H1 (cell line): ENCODE measurements around the gene MUC5AC. TPM values are rescaled to one million over a fixed set of nuclear protein-coding genes. Genes with fewer than 3 reads are reported as not detected.

Source experiments
- CTCF ChIA-PET: fragments of 300-600 bp; sonication (Branson Sonifier 250); formaldehyde crosslinking; loops from one replicate; lab custom pipeline; 2021; ENCODE audit not compliant: partially characterized antibody; lab: Charles Lee
- POLR2A ChIA-PET: fragments of 300-600 bp; sonication (Branson Sonifier 250); formaldehyde crosslinking; loops from one replicate; lab custom pipeline; 2021; ENCODE audit warnings: inconsistent platforms; ENCODE audit not compliant: partially characterized antibody; lab: Charles Lee
- DNase-seq, 2 experiments: peaks; one replicate each; pipeline versions ENCODE4 v3.0.0 to v3.0.0-alpha.2; 2010 to 2022; ENCODE audit warnings: low spot score in 2 of 2, low read depth in 1 of 2, mixed read lengths in 1 of 2
- FAIRE-seq: peaks from 2 replicates; lab custom pipeline; 2011; peaks lifted over from hg19 to GRCh38; lab: Jason Lieb, UNC
- H2AFZ ChIP-seq: 2 replicates; pipeline ENCODE4 v1.8.1; 2012; ENCODE audit warnings: low read length, inconsistent platforms
- H2AK5ac ChIP-seq: 2 replicates; pipeline ENCODE4 v1.6.1; 2013; ENCODE audit warnings: low read depth, low read length
- H2BK120ac ChIP-seq: replicated peaks from 2 replicates; pipeline ENCODE3; 2013; ENCODE audit warnings: low read depth, low read length, inconsistent platforms
- H2BK12ac ChIP-seq: 2 replicates; pipeline ENCODE4 v1.6.1; 2013; ENCODE audit warnings: low read depth, low read length
- H2BK15ac ChIP-seq: 2 replicates; pipeline ENCODE4 v1.6.1; 2013; ENCODE audit warnings: low read length
- H2BK20ac ChIP-seq: 2 replicates; pipeline ENCODE4 v1.6.1; 2013; ENCODE audit warnings: low read length
- H2BK5ac ChIP-seq: 2 replicates; pipeline ENCODE4 v1.6.1; 2013; ENCODE audit warnings: low read depth, low read length
- H3K14ac ChIP-seq: 2 replicates; pipeline ENCODE4 v1.6.1; 2013; ENCODE audit warnings: inconsistent platforms; ENCODE audit not compliant: insufficient read length
- H3K18ac ChIP-seq: 2 replicates; pipeline ENCODE4 v1.6.1; 2013; ENCODE audit warnings: low read length; ENCODE audit errors: extremely low read depth
- H3K23ac ChIP-seq: 2 replicates; pipeline ENCODE4 v1.6.1; 2013; ENCODE audit warnings: inconsistent platforms; ENCODE audit not compliant: insufficient read length
- H3K23me2 ChIP-seq: 2 replicates; pipeline ENCODE4 v1.6.1; 2013; ENCODE audit warnings: low read depth, low read length
- H3K27ac ChIP-seq: 2 replicates; pipeline ENCODE4 v1.6.1; 2011; ENCODE audit warnings: low read depth, low read length, inconsistent platforms
- H3K27me3 ChIP-seq, 4 experiments: replicated peaks in 1 of 4; 1 replicate in 1 of 4; 2 replicates in 3 of 4; pipeline versions ENCODE4 v1.6.1 to v1.8.1; 2011 to 2013; ENCODE audit warnings: low read length in 3 of 4, mild to moderate bottlenecking in 3 of 4, inconsistent platforms in 2 of 4, mixed read lengths in 2 of 4, moderate library complexity in 1 of 4; ENCODE audit not compliant: control insufficient read depth in 3 of 4, insufficient read depth in 3 of 4; ENCODE audit errors: extremely low read depth in 1 of 4
- H3K36me3 ChIP-seq, 4 experiments: 2 replicates each; pipeline versions ENCODE4 v1.6.1 to v1.8.1; 2011 to 2013; ENCODE audit warnings: mild to moderate bottlenecking in 4 of 4, low read length in 3 of 4, moderate library complexity in 2 of 4, control low read depth in 1 of 4, inconsistent platforms in 1 of 4; ENCODE audit not compliant: insufficient read depth in 4 of 4, control insufficient read depth in 2 of 4
- H3K4ac ChIP-seq: replicated peaks from 2 replicates; pipeline ENCODE3; 2013; ENCODE audit warnings: low read length, low read depth, mixed read lengths, inconsistent platforms; ENCODE audit not compliant: insufficient read length
- H3K4me1 ChIP-seq, 4 experiments: replicated peaks in 1 of 4; 1 replicate in 1 of 4; 2 replicates in 3 of 4; pipeline versions ENCODE4 v1.6.1 to v1.8.1; 2011 to 2013; ENCODE audit warnings: low read length in 3 of 4, inconsistent platforms in 2 of 4, mixed read lengths in 1 of 4; ENCODE audit not compliant: insufficient read depth in 4 of 4, control insufficient read depth in 3 of 4
- H3K4me2 ChIP-seq, 2 experiments: 2 replicates each; pipeline versions ENCODE4 v1.6.1 to v1.8.1; 2011 to 2013; ENCODE audit warnings: low read depth in 2 of 2, low read length in 2 of 2, control low read depth in 1 of 2, inconsistent platforms in 1 of 2, mild to moderate bottlenecking in 1 of 2; ENCODE audit not compliant: insufficient read depth in 1 of 2
- H3K4me3 ChIP-seq, 4 experiments: fragments of 200-600, 300-600 bp in 1 of 4; sonication (generic), shearing (Covaris generic), sonication (Bioruptor Twin) in 1 of 4; 2 replicates each; pipeline versions ENCODE4 v1.5.1 to v1.8.1; 2011 to 2016; ENCODE audit warnings: low read length in 4 of 4, low read depth in 3 of 4, control low read depth in 2 of 4, inconsistent platforms in 2 of 4, mild to moderate bottlenecking in 2 of 4, mixed read lengths in 1 of 4, moderate library complexity in 1 of 4; ENCODE audit not compliant: insufficient read depth in 2 of 4; ENCODE audit errors: extremely low read depth in 1 of 4
- H3K56ac ChIP-seq: replicated peaks from 2 replicates; pipeline ENCODE3; 2013; ENCODE audit warnings: low read depth, mild to moderate bottlenecking, mixed read lengths, low read length, inconsistent platforms; ENCODE audit not compliant: insufficient read length
- H3K79me1 ChIP-seq: 2 replicates; pipeline ENCODE4 v1.6.1; 2013; ENCODE audit warnings: low read depth, low read length, control low read depth
- H3K79me2 ChIP-seq, 2 experiments: 2 replicates each; pipeline versions ENCODE4 v1.6.1 to v1.8.1; 2012 to 2013; ENCODE audit warnings: low read length in 2 of 2, mild to moderate bottlenecking in 2 of 2, inconsistent platforms in 1 of 2; ENCODE audit not compliant: insufficient read depth in 2 of 2, control insufficient read depth in 1 of 2
- H3K9ac ChIP-seq, 4 experiments: replicated peaks in 1 of 4; 1 replicate in 1 of 4; 2 replicates in 3 of 4; pipeline versions ENCODE4 v1.6.1 to v1.8.1; 2011 to 2013; ENCODE audit warnings: low read depth in 3 of 4, low read length in 3 of 4, control low read depth in 2 of 4, mild to moderate bottlenecking in 2 of 4, moderate library complexity in 2 of 4, inconsistent platforms in 1 of 4; ENCODE audit errors: extremely low read depth in 1 of 4
- H3K9me3 ChIP-seq, 2 experiments: 2 replicates each; pipeline versions ENCODE4 v1.6.1 to v1.8.1; 2012 to 2013; ENCODE audit warnings: mild to moderate bottlenecking in 2 of 2, moderate library complexity in 2 of 2, control low read depth in 1 of 2, inconsistent platforms in 1 of 2, low read depth in 1 of 2, low read length in 1 of 2, mixed read lengths in 1 of 2; ENCODE audit not compliant: insufficient read depth in 2 of 2
- H4K20me1 ChIP-seq, 2 experiments: replicated peaks in 1 of 2; 2 replicates each; pipeline versions ENCODE3 to v1.8.1; 2011 to 2013; ENCODE audit warnings: inconsistent platforms in 2 of 2, low read length in 2 of 2, mild to moderate bottlenecking in 1 of 2; ENCODE audit not compliant: insufficient read depth in 2 of 2, control insufficient read depth in 1 of 2
- H4K5ac ChIP-seq: 2 replicates; pipeline ENCODE4 v1.6.1; 2013; ENCODE audit warnings: low read length, low read depth, mixed read lengths, inconsistent platforms; ENCODE audit not compliant: insufficient read length
- H4K8ac ChIP-seq: 2 replicates; pipeline ENCODE4 v1.8.0; 2013; ENCODE audit warnings: mild to moderate bottlenecking, moderate library complexity, low read length, inconsistent platforms; ENCODE audit not compliant: insufficient read depth; ENCODE audit errors: extremely low read depth
- H4K91ac ChIP-seq: replicated peaks from 2 replicates; pipeline ENCODE3; 2013; ENCODE audit warnings: low read length, mixed read lengths, inconsistent platforms; ENCODE audit not compliant: insufficient read length
- BRCA1 ChIP-seq: IDR thresholded peaks from 2 replicates; pipeline ENCODE4 v1.6.1; 2012; ENCODE audit warnings: low read depth, low read length, improper control_type of control experiment
- CBX5 ChIP-seq: fragments of 300-800, 300-1000 bp; sonication (generic); IDR thresholded peaks from 2 replicates; pipeline ENCODE4 v1.7.1; 2016; ENCODE audit warnings: antibody characterized with exemption, low read length, low read depth
- CBX8 ChIP-seq: fragments of 300-800, 300-1000 bp; sonication (generic); IDR thresholded peaks from 2 replicates; pipeline ENCODE4 v1.7.1; 2016; ENCODE audit warnings: low read depth, low read length, borderline replicate concordance
- CHD2 ChIP-seq: IDR thresholded peaks from 2 replicates; pipeline ENCODE4 v1.6.1; 2012; ENCODE audit warnings: low read length, improper control_type of control experiment
- CREB1 ChIP-seq: IDR thresholded peaks from 2 replicates; pipeline ENCODE4 v1.6.1; 2012; ENCODE audit warnings: inconsistent platforms
- KDM1A ChIP-seq: fragments of 200-600, 300-600 bp; sonication (generic); IDR thresholded peaks from 2 replicates; pipeline ENCODE4 v1.7.1; 2016; ENCODE audit warnings: mild to moderate bottlenecking, low read length, borderline replicate concordance
- MAX ChIP-seq: IDR thresholded peaks from 2 replicates; pipeline ENCODE4 v1.6.1; 2012; ENCODE audit warnings: inconsistent platforms
- PHF8 ChIP-seq: fragments of 200-600 bp; sonication (generic); conservative IDR thresholded peaks from 2 replicates; pipeline ENCODE4 v1.7.1; 2012; ENCODE audit warnings: low read depth, mild to moderate bottlenecking, inconsistent platforms, low read length, moderate library complexity
- SIRT6 ChIP-seq: IDR thresholded peaks from one replicate; pipeline ENCODE4 v1.7.1; 2012; ENCODE audit warnings: low read length, inconsistent platforms
- SP1 ChIP-seq: IDR thresholded peaks from 2 replicates; pipeline ENCODE4 v1.6.1; 2011; ENCODE audit warnings: low read depth, low read length
- SP4 ChIP-seq: IDR thresholded peaks from 2 replicates; pipeline ENCODE4 v1.6.1; 2012; ENCODE audit warnings: low read length, inconsistent platforms
- YY1 ChIP-seq: IDR thresholded peaks from 2 replicates; pipeline ENCODE4 v1.6.1; 2011; ENCODE audit warnings: low read depth, mild to moderate bottlenecking, low read length
- ZNF274 ChIP-seq: IDR thresholded peaks from 2 replicates; pipeline ENCODE4 v1.7.0; 2012; ENCODE audit warnings: low read length, borderline replicate concordance; ENCODE audit errors: extremely low read depth
- WGBS, 2 experiments: shearing (Covaris generic) in 1 of 2; methylation state at CpG; one replicate each; pipeline versions ENCODE4 v1.1.6 to v1.1.7; 2013 to 2015; ENCODE audit warnings: low lambda C conversion rate in 2 of 2, mixed read lengths in 2 of 2, inconsistent platforms in 1 of 2, low coverage in 1 of 2, missing lambda C conversion rate in 1 of 2; ENCODE audit not compliant: insufficient replicate concordance in 2 of 2, insufficient coverage in 1 of 2, insufficient read length in 1 of 2; ENCODE audit errors: extremely low coverage in 1 of 2, missing lambda C conversion rate in 1 of 2; 5-methylcytosine and 5-hydroxymethylcytosine counted together
- polyA plus RNA-seq, 7 experiments: library from polyadenylated mRNA; depleted of rRNA in 3 of 7; stranded (reverse) in 5 of 7; unstranded in 2 of 7; fragments of >200 nt in 5 of 7; fragments of 200-250 nt in 2 of 7; gene quantifications; 1 replicate in 5 of 7; 2 replicates in 1 of 7; 4 replicates in 1 of 7; pipeline versions ENCODE4 v1.2.1 to v1.2.3, GENCODE V29; 2011 to 2013; ENCODE audit warnings: missing spikeins in 2 of 7, mixed read lengths in 2 of 7
- total RNA-seq: library from RNA; stranded (reverse); fragmentation: NEBNext Ultra II Directional; extraction: Animal tissue kit (Norgen Biotek cat#: 25700); gene quantifications from 2 replicates; pipeline ENCODE4 v1.2.1, GENCODE V29; 2021

MUC5AC gene
- total and polyA plus RNA-seq, 2 of the 8 experiments (the other 6 are each of a cell fraction or from before 2014, with no cell fraction given), result not detected

GRCh38 chr11:1127664-1128162 lies 30.0 kb upstream of the MUC5AC start:
- Histone ChIP-seq H2BK15ac (no peak overlapping the region), H3K79me1 (no peaks in the 10 kb centered on the region), H3K14ac (no peak overlapping the region), H2AK5ac (no peak overlapping the region), H3K4ac (no peak overlapping the region), H3K4me1 (no peaks in the 10 kb centered on the region; a peak in 1 of 7 replicates), H3K36me3 (no peaks in the 10 kb centered on the region), H4K5ac (no peak overlapping the region), H3K79me2 (no peaks in the 10 kb centered on the region), H2BK20ac (no peak overlapping the region), H3K4me2 (no peak overlapping the region), H4K91ac (no peak overlapping the region), H3K56ac (no peak overlapping the region), H2BK12ac (no peak overlapping the region), H3K27ac (no peak overlapping the region), H3K4me3 (no peak overlapping the region), H2BK5ac (no peak overlapping the region), H3K9me3 (peaks cover 25 to 64% of the 10 kb centered on the region in 2 experiments), H3K27me3 (no peaks in the 10 kb centered on the region), H2BK120ac (no peak overlapping the region), H3K18ac (no peak overlapping the region), H4K20me1 (no peaks in the 10 kb centered on the region), H4K8ac (no peak overlapping the region), H3K23ac (no peak overlapping the region), H3K9ac (no peak overlapping the region), H2AFZ (no peak overlapping the region), H3K23me2 (peaks cover 10% of the 10 kb centered on the region; the same call in 1 of the 2 replicates)
- ChIA-PET CTCF (interaction anchor here (0.7 kb wide), 1 partner anchor 14 kb away, joined by 3 read pairs; no protein-coding TSS in a partner anchor), POLR2A (no interaction called here)
- 82% methylated on average over 12 of the region's 14 CpGs; no CpG with 5 or more reads in 1 of the 2 experiments for WGBS, 2 experiments
- TF ChIP-seq KDM1A (no peak), CREB1 (no peak), CBX8 (no peak), ZNF274 (no peak), SP4 (no peak), SP1 (no peak), CHD2 (no peak), PHF8 (no peak), CBX5 (no peak), BRCA1 (no peak), MAX (no peak), SIRT6 (no peak), YY1 (no peak)
- FAIRE-seq, result no peak
- no peak for DNase-seq
